ENCODE data around the gene GFOD2. TPM values are rescaled to one million over a fixed set of nuclear protein-coding genes. Genes with fewer than 3 reads are reported as not detected.

GFOD2 gene
- total RNA-seq, 1 experiment from 2014 or later: 23.9 TPM

DNA sequence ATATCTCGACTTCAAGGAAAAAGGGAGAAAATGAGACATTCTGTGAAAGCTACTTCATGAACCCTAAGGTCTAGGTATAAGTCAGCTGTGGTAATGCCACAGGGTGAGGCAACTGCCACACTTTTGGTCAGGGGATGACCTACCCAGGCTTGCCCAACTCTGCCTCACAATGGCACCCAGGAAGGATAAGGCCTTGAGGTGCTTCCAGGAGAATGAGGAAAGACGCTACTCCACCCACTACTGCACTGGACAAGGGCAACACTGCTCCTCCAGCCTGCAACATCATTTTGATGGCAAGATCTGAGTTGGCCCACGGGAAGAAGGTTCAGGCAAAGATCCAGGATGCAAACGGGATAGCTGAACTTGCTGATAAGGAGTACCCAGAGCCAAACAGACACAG, 22.0 kb upstream of the GFOD2 start:
- no peak for DNase-seq
- CTCF ChIA-PET: no interaction called here
- BruUV-seq (replicated peaks): no TSS peak
- TF ChIP-seq, protein P1, sequence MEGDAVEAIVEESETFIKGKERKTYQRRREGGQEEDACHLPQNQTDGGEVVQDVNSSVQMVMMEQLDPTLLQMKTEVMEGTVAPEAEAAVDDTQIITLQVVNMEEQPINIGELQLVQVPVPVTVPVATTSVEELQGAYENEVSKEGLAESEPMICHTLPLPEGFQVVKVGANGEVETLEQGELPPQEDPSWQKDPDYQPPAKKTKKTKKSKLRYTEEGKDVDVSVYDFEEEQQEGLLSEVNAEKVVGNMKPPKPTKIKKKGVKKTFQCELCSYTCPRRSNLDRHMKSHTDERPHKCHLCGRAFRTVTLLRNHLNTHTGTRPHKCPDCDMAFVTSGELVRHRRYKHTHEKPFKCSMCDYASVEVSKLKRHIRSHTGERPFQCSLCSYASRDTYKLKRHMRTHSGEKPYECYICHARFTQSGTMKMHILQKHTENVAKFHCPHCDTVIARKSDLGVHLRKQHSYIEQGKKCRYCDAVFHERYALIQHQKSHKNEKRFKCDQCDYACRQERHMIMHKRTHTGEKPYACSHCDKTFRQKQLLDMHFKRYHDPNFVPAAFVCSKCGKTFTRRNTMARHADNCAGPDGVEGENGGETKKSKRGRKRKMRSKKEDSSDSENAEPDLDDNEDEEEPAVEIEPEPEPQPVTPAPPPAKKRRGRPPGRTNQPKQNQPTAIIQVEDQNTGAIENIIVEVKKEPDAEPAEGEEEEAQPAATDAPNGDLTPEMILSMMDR (IDR thresholded peaks at IDR 0.05; ENCODE audit: unreplicated experiment): no peak
- intact Hi-C loops (cut with micrococcal nuclease; ENCODE audit: unreplicated experiment): no loop called here
- Mint-ChIP-seq H3K36me3 (ENCODE audit: insufficient read depth, unreplicated experiment) (peaks cover 21% of the 10 kb centered on the region), H3K27ac (ENCODE audit: unreplicated experiment) (no peak overlapping the region), H3K4me3 (ENCODE audit: low read depth, unreplicated experiment) (no peak overlapping the region), H3K27me3 (ENCODE audit: unreplicated experiment) (no peaks in the 10 kb centered on the region), H3K4me1 (ENCODE audit: low read depth, unreplicated experiment) (no peaks in the 10 kb centered on the region), H3K9me3 (ENCODE audit: low read depth, unreplicated experiment) (no peaks in the 10 kb centered on the region)

DNA sequence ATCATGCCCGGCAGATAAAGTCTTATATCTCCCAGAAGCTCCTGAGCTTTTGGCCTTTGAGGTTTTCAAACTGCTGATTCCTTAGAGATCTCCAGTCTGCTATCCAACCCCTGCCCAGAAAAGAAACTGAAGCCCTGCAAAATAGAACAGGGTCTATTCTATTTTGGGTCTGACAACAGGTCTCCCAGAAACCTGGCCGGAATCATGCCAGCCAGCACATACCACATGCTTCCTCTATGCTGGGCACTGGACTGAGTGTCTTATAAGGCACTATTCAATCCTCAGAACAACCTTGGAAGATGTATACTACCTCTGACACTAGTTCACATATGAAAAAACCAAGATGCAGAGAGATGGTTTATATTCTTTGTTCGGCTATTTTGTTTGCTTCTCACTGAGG, 21.3 kb upstream of the GFOD2 start:
- Mint-ChIP-seq H3K36me3 (ENCODE audit: insufficient read depth, unreplicated experiment) (peaks cover 22% of the 10 kb centered on the region), H3K9me3 (ENCODE audit: low read depth, unreplicated experiment) (no peaks in the 10 kb centered on the region), H3K4me1 (ENCODE audit: low read depth, unreplicated experiment) (no peaks in the 10 kb centered on the region), H3K4me3 (ENCODE audit: low read depth, unreplicated experiment) (no peak overlapping the region), H3K27me3 (ENCODE audit: unreplicated experiment) (no peaks in the 10 kb centered on the region), H3K27ac (ENCODE audit: unreplicated experiment) (no peak overlapping the region)
- CTCF ChIA-PET: no interaction called here
- no TSS peak for BruUV-seq (replicated peaks)
- intact Hi-C loops (cut with micrococcal nuclease; ENCODE audit: unreplicated experiment): no loop called here
- TF ChIP-seq, protein P1 (IDR thresholded peaks at IDR 0.05; ENCODE audit: unreplicated experiment): no peak
- DNase-seq: no peak

DNA sequence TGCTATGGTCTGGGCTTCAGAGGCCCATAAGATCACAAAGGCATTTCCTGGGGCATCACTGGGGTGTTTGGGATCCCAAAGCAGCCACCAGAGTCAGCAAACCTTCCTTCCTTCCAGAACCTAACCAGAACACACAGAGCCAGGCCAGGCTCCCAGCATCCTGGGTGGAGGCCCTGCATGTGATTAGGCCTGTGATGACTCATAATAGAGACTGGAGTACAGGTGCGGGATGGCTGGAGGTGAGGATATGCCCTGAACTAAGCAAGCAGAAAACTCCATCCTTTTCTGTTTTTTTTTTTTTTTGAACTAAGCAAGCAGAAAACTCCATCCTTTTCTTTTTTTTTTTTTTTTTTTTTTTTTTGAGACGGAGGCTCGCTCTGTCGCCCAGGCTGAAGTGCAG, 17.7 kb upstream of the GFOD2 start:
- H3K4me3 Mint-ChIP-seq (ENCODE audit: low read depth, unreplicated experiment): no peak overlapping the region
- intact Hi-C loops (cut with micrococcal nuclease; ENCODE audit: unreplicated experiment): no loop called here
- BruUV-seq (replicated peaks): no TSS peak
- H3K27ac Mint-ChIP-seq (ENCODE audit: unreplicated experiment): no peak overlapping the region
- no peaks in the 10 kb centered on the region for H3K4me1 Mint-ChIP-seq (ENCODE audit: low read depth, unreplicated experiment)
- TF ChIP-seq, protein P1 (IDR thresholded peaks at IDR 0.05; ENCODE audit: unreplicated experiment): no peak
- no peaks in the 10 kb centered on the region for H3K9me3 Mint-ChIP-seq (ENCODE audit: low read depth, unreplicated experiment)
- H3K27me3 Mint-ChIP-seq (ENCODE audit: unreplicated experiment): no peaks in the 10 kb centered on the region
- peaks cover 22% of the 10 kb centered on the region for H3K36me3 Mint-ChIP-seq (ENCODE audit: insufficient read depth, unreplicated experiment)
- CTCF ChIA-PET: no interaction called here
- DNase-seq: no peak

DNA sequence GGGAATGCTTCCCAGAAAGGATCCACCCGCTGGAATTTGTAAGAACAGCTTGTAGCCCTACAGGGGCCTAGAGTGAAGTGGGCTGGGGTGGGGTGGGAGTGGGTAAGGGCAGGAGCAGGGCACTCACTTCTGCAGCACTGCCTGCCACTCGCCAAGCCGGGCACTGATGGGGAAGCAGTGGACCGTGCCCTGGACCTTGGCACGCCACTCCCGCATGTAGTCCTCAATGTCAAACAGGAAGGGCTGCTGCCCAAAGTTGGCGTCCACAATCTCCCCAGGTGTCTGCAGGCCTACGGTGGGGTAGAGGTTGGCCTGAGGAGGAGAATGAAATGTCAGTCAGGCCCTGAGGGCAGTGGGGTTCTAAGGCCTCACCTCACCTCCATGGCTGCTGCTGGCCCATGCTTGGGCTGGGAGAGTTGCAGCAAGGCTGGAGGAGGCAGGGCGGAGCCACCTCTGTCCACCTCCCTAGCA, 15.7 kb upstream of the GFOD2 start:
- CTCF ChIA-PET: interaction anchor here (0.7 kb wide), 1 partner anchor 11 kb away, joined by 4 read pairs; no protein-coding TSS in a partner anchor
- BruUV-seq (replicated peaks): no TSS peak
- no peak for DNase-seq
- Mint-ChIP-seq H3K27me3 (ENCODE audit: unreplicated experiment) (no peaks in the 10 kb centered on the region), H3K27ac (ENCODE audit: unreplicated experiment) (no peak overlapping the region), H3K9me3 (ENCODE audit: low read depth, unreplicated experiment) (no peaks in the 10 kb centered on the region), H3K4me3 (ENCODE audit: low read depth, unreplicated experiment) (no peak overlapping the region), H3K36me3 (ENCODE audit: insufficient read depth, unreplicated experiment) (peaks cover 6% of the 10 kb centered on the region), H3K4me1 (ENCODE audit: low read depth, unreplicated experiment) (no peaks in the 10 kb centered on the region)
- TF ChIP-seq, protein P1 (IDR thresholded peaks at IDR 0.05; ENCODE audit: unreplicated experiment): no peak
- intact Hi-C loops (cut with micrococcal nuclease; ENCODE audit: unreplicated experiment): no loop called here
